HepG2 (cell line): ENCODE measurements around the gene TMEM225B.

Source experiments
- CREB1 ChIP-seq, 2 experiments: fragments of 450-650 bp in 1 of 2; IDR thresholded peaks; 2 replicates each; pipeline ENCODE4 v1.6.1; 2016 to 2017; ENCODE audit warnings: control low read depth in 1 of 2, mild to moderate bottlenecking in 1 of 2, missing compliant biosample characterization in 1 of 2, missing genetic modification characterization in 1 of 2
- ESRRA ChIP-seq: sonication (generic); formaldehyde crosslinking; IDR thresholded peaks from 2 replicates; pipeline ENCODE4 v1.5.1; 2020; ENCODE audit warnings: mild to moderate bottlenecking, low read depth, missing genetic modification reagents
- KAT8 ChIP-seq: IDR thresholded peaks from 2 replicates; pipeline ENCODE4 v1.6.1; 2016; ENCODE audit warnings: missing genetic modification reagents, missing compliant biosample characterization
- MBNL3 ChIP-seq: fragments of 250-450 bp; sonication (Bioruptor Pico); conservative IDR thresholded peaks from 2 replicates; pipeline ENCODE4 v1.8.0; 2022; ENCODE audit warnings: mild to moderate bottlenecking, inconsistent platforms
- TBL1XR1 ChIP-seq: fragments of 150-350 bp; IDR thresholded peaks from 2 replicates; pipeline ENCODE4 v1.6.1; 2014; ENCODE audit warnings: borderline replicate concordance, low read length; ENCODE audit not compliant: partially characterized antibody
- YY1 ChIP-seq: IDR thresholded peaks from 2 replicates; pipeline ENCODE4 v1.6.1; 2011; ENCODE audit warnings: low read length, low read depth, moderate library complexity, mild to moderate bottlenecking; ENCODE audit not compliant: insufficient read depth, insufficient replicate concordance
- ZBTB7B ChIP-seq: sonication (generic); formaldehyde crosslinking; IDR thresholded peaks from 2 replicates; pipeline ENCODE4 v1.4.0; 2020; ENCODE audit warnings: missing genetic modification reagents
- ZNF143 ChIP-seq: sonication (generic); formaldehyde crosslinking; IDR thresholded peaks from 2 replicates; pipeline ENCODE4 v1.4.0; 2020; ENCODE audit warnings: missing genetic modification reagents
- ZNF367 ChIP-seq: sonication (generic); formaldehyde crosslinking; IDR thresholded peaks from 2 replicates; pipeline ENCODE4 v1.4.0; 2020; ENCODE audit warnings: missing genetic modification reagents, borderline replicate concordance
- ZNF879 ChIP-seq: sonication (generic); formaldehyde crosslinking; IDR thresholded peaks from 2 replicates; pipeline ENCODE4 v1.8.1; 2023; ENCODE audit warnings: missing genetic modification reagents
- TF ChIP-seq, protein P1 (sequence below): sonication (generic); formaldehyde crosslinking; IDR thresholded peaks from 2 replicates; pipeline ENCODE4 v1.4.0; 2020; ENCODE audit warnings: missing genetic modification reagents
- TF ChIP-seq, protein P2 (sequence below): sonication (generic); formaldehyde crosslinking; IDR thresholded peaks from 2 replicates; pipeline ENCODE4 v1.8.0; 2022; ENCODE audit warnings: missing genetic modification reagents, mild to moderate bottlenecking, inconsistent platforms, borderline replicate concordance

DNA sequence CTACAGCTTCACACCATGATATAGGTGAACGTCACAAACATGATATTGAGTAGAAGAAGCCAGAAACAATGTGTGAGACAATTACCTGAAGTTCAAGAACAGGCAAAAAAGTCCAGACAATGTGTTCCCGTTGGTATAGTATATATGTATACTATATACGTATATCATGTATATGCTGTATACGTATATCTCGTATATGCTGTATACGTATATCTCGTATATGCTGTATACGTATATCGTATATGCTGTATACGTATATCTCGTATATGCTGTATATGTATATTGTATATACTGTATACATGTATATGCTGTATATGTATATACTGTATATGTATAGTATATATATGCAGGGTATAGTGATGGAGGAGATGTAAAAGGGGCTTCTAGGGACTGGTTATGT is 29.4 kb downstream of the TMEM225B start:
- TF ChIP-seq, protein P1, sequence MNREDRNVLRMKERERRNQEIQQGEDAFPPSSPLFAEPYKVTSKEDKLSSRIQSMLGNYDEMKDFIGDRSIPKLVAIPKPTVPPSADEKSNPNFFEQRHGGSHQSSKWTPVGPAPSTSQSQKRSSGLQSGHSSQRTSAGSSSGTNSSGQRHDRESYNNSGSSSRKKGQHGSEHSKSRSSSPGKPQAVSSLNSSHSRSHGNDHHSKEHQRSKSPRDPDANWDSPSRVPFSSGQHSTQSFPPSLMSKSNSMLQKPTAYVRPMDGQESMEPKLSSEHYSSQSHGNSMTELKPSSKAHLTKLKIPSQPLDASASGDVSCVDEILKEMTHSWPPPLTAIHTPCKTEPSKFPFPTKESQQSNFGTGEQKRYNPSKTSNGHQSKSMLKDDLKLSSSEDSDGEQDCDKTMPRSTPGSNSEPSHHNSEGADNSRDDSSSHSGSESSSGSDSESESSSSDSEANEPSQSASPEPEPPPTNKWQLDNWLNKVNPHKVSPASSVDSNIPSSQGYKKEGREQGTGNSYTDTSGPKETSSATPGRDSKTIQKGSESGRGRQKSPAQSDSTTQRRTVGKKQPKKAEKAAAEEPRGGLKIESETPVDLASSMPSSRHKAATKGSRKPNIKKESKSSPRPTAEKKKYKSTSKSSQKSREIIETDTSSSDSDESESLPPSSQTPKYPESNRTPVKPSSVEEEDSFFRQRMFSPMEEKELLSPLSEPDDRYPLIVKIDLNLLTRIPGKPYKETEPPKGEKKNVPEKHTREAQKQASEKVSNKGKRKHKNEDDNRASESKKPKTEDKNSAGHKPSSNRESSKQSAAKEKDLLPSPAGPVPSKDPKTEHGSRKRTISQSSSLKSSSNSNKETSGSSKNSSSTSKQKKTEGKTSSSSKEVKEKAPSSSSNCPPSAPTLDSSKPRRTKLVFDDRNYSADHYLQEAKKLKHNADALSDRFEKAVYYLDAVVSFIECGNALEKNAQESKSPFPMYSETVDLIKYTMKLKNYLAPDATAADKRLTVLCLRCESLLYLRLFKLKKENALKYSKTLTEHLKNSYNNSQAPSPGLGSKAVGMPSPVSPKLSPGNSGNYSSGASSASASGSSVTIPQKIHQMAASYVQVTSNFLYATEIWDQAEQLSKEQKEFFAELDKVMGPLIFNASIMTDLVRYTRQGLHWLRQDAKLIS, result no peak
- TF ChIP-seq, protein P2, sequence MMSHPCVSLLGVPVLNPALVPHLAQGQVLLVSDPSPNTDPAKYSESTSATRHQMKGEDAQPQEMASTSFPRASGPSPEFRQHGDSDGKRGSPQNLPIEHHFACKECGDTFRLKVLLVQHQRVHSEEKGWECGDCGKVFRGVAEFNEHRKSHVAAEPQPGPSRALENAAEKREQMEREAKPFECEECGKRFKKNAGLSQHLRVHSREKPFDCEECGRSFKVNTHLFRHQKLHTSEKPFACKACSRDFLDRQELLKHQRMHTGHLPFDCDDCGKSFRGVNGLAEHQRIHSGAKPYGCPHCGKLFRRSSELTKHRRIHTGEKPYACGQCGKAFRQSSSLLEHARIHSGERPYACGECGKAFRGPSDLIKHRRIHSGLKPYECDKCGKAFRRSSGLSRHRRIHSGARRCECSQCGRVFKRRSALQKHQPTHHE (CRISPR knock-in tag), result no peak
- TF ChIP-seq CREB1 (IDR thresholded peaks at IDR 0.05) (no peak), CREB1 (CRISPR knock-in tag; IDR thresholded peaks at IDR 0.05) (no peak), MBNL3 (CRISPR knock-in tag) (no peak), ZNF367 (CRISPR knock-in tag) (no peak), YY1 (no peak), ESRRA (CRISPR knock-in tag) (no peak), TBL1XR1 (no peak), KAT8 (CRISPR knock-in tag) (no peak), ZNF143 (CRISPR knock-in tag) (no peak), ZBTB7B (CRISPR knock-in tag) (no peak), ZNF879 (CRISPR knock-in tag) (no peak)
